ENCODE results near the gene GSE1.

The GSE1 gene

DNA sequence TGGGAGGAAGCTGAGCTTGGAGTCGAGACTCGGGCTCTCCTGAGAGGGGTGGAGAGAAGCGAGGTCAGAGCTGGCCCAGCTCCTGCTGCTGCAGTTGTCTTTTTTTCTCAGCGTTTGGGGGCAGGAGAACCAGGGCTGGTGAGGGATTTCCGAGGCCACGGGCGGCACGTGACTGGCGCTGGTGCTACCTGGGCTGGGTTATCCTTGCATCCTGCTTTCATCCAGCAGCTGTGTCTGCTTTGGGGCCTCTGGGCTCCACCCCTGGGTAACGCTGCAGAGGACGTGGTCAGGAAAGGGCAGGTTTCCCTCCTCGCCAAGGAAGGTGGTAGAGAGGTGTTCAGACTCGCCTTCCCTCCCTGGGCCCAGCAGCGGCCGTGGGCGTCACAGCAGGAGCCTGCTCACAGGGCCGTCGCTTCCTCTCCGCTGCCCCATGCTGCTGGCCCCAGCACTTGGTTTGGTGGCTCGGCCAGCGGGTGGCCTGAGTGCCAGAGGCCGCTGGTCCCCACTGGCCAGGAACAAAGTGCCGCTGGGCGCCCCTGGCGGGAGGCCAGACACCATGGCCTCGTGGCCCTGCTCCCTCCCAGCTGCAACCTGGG is 22.5 kb downstream of the GSE1 start:
- no peak for DNase-seq
- Histone ChIP-seq H3K4me3 (ENCODE audit: control insufficient read depth in 1 of 7, extremely low read depth in 1 of 7, insufficient read depth in 4 of 7, low read depth in 2 of 7, low read length in 6 of 7) (no peak overlapping the region), H3K27me3 (replicated peaks in 2 of 5; ENCODE audit: control insufficient read depth in 4 of 5, insufficient read depth in 5 of 5, low read length in 4 of 5) (no peaks in the 10 kb centered on the region), H3K36me3 (ENCODE audit: control insufficient read depth in 4 of 4, insufficient read depth in 4 of 4, low read length in 3 of 4) (peaks cover 0 to 85% (median 57%) of the 10 kb centered on the region in 4 experiments), H3K27ac (ENCODE audit: insufficient read depth in 1 of 2, low read depth in 1 of 2, low read length in 2 of 2, poor library complexity in 1 of 2, severe bottlenecking in 2 of 2) (no peak overlapping the region), H3K9me3 (ENCODE audit: control extremely low read depth in 1 of 5, control insufficient read depth in 4 of 5, insufficient read depth in 2 of 5, low read depth in 1 of 5, low read length in 4 of 5) (no peaks in the 10 kb centered on the region), H3K4me1 (ENCODE audit: control extremely low read depth in 1 of 4, control insufficient read depth in 4 of 4, insufficient read depth in 4 of 4, low read length in 3 of 4) (peaks cover 0 to 16% (median 9%) of the 10 kb centered on the region in 4 experiments)
- ChIA-PET CTCF (interaction anchor here (0.8 to 1.8 kb wide), 2 partner anchors 9 to 189 kb away, joined by 4 read pairs; no protein-coding TSS in a partner anchor), POLR2A (no interaction called here)
- WGBS (ENCODE audit: insufficient coverage) = 84% methylated on average over 24 of the region's 26 CpGs

GRCh38 chr16:85636234-85636812 is 23.2 kb downstream of the GSE1 start:
- CTCF ChIA-PET = interaction anchor here (0.7 to 1.8 kb wide), 3 partner anchors 17 to 190 kb away, joined by 3 to 5 read pairs (median 4); no protein-coding TSS in a partner anchor
- Histone ChIP-seq H3K27me3 (replicated peaks in 2 of 5; ENCODE audit: control insufficient read depth in 4 of 5, insufficient read depth in 5 of 5, low read length in 4 of 5) (no peaks in the 10 kb centered on the region), H3K4me1 (ENCODE audit: control extremely low read depth in 1 of 4, control insufficient read depth in 4 of 4, insufficient read depth in 4 of 4, low read length in 3 of 4) (peaks cover 0 to 13% (median 8%) of the 10 kb centered on the region in 4 experiments), H3K9me3 (ENCODE audit: control extremely low read depth in 1 of 5, control insufficient read depth in 4 of 5, insufficient read depth in 2 of 5, low read depth in 1 of 5, low read length in 4 of 5) (no peaks in the 10 kb centered on the region), H3K4me3 (ENCODE audit: control insufficient read depth in 1 of 7, extremely low read depth in 1 of 7, insufficient read depth in 4 of 7, low read depth in 2 of 7, low read length in 6 of 7) (no peak overlapping the region), H3K36me3 (ENCODE audit: control insufficient read depth in 4 of 4, insufficient read depth in 4 of 4, low read length in 3 of 4) (peaks cover 0 to 87% (median 59%) of the 10 kb centered on the region in 4 experiments), H3K27ac (ENCODE audit: insufficient read depth in 1 of 2, low read depth in 1 of 2, low read length in 2 of 2, poor library complexity in 1 of 2, severe bottlenecking in 2 of 2) (no peak overlapping the region)
- POLR2A ChIA-PET = no interaction called here
- no peak for DNase-seq
- 94% methylated on average over 24 of the region's 27 CpGs for WGBS (ENCODE audit: insufficient coverage)

GRCh38 chr16:85637061-85637807 is 24.1 kb downstream of the GSE1 start:
- Histone ChIP-seq H3K36me3 (ENCODE audit: control insufficient read depth in 4 of 4, insufficient read depth in 4 of 4, low read length in 3 of 4) (peaks cover 0 to 89% (median 64%) of the 10 kb centered on the region in 4 experiments), H3K27me3 (replicated peaks in 2 of 5; ENCODE audit: control insufficient read depth in 4 of 5, insufficient read depth in 5 of 5, low read length in 4 of 5) (no peaks in the 10 kb centered on the region), H3K4me1 (ENCODE audit: control extremely low read depth in 1 of 4, control insufficient read depth in 4 of 4, insufficient read depth in 4 of 4, low read length in 3 of 4) (peaks cover 0 to 9% (median 5%) of the 10 kb centered on the region in 4 experiments), H3K9me3 (ENCODE audit: control extremely low read depth in 1 of 5, control insufficient read depth in 4 of 5, insufficient read depth in 2 of 5, low read depth in 1 of 5, low read length in 4 of 5) (no peaks in the 10 kb centered on the region), H3K27ac (ENCODE audit: insufficient read depth in 1 of 2, low read depth in 1 of 2, low read length in 2 of 2, poor library complexity in 1 of 2, severe bottlenecking in 2 of 2) (no peak overlapping the region), H3K4me3 (ENCODE audit: control insufficient read depth in 1 of 7, extremely low read depth in 1 of 7, insufficient read depth in 4 of 7, low read depth in 2 of 7, low read length in 6 of 7) (no peak overlapping the region)
- 94% methylated on average over 36 of the region's 36 CpGs for WGBS (ENCODE audit: insufficient coverage)
- CTCF ChIA-PET = interaction anchor here (0.7 to 1.8 kb wide), 4 partner anchors 17 to 191 kb away, joined by 3 to 5 read pairs (median 4); no protein-coding TSS in a partner anchor
- POLR2A ChIA-PET = no interaction called here
- no peak for DNase-seq

GRCh38 chr16:85637808-85638647 is 24.9 kb downstream of the GSE1 start:
- Histone ChIP-seq H3K27ac (ENCODE audit: insufficient read depth in 1 of 2, low read depth in 1 of 2, low read length in 2 of 2, poor library complexity in 1 of 2, severe bottlenecking in 2 of 2) (no peak overlapping the region), H3K36me3 (ENCODE audit: control insufficient read depth in 4 of 4, insufficient read depth in 4 of 4, low read length in 3 of 4) (peaks cover 0 to 96% (median 68%) of the 10 kb centered on the region in 4 experiments), H3K4me3 (ENCODE audit: control insufficient read depth in 1 of 7, extremely low read depth in 1 of 7, insufficient read depth in 4 of 7, low read depth in 2 of 7, low read length in 6 of 7) (no peak overlapping the region), H3K27me3 (replicated peaks in 2 of 5; ENCODE audit: control insufficient read depth in 4 of 5, insufficient read depth in 5 of 5, low read length in 4 of 5) (no peaks in the 10 kb centered on the region), H3K9me3 (ENCODE audit: control extremely low read depth in 1 of 5, control insufficient read depth in 4 of 5, insufficient read depth in 2 of 5, low read depth in 1 of 5, low read length in 4 of 5) (no peaks in the 10 kb centered on the region), H3K4me1 (ENCODE audit: control extremely low read depth in 1 of 4, control insufficient read depth in 4 of 4, insufficient read depth in 4 of 4, low read length in 3 of 4) (peaks cover 0 to 9% (median 4%) of the 10 kb centered on the region in 4 experiments)
- CTCF ChIA-PET = interaction anchor here (1.5 kb wide), 1 partner anchor 22 kb away, joined by 3 read pairs; no protein-coding TSS in a partner anchor
- WGBS (ENCODE audit: insufficient coverage) = 95% methylated on average over 32 of the region's 37 CpGs
- no peak for DNase-seq
- POLR2A ChIA-PET = no interaction called here

DNA sequence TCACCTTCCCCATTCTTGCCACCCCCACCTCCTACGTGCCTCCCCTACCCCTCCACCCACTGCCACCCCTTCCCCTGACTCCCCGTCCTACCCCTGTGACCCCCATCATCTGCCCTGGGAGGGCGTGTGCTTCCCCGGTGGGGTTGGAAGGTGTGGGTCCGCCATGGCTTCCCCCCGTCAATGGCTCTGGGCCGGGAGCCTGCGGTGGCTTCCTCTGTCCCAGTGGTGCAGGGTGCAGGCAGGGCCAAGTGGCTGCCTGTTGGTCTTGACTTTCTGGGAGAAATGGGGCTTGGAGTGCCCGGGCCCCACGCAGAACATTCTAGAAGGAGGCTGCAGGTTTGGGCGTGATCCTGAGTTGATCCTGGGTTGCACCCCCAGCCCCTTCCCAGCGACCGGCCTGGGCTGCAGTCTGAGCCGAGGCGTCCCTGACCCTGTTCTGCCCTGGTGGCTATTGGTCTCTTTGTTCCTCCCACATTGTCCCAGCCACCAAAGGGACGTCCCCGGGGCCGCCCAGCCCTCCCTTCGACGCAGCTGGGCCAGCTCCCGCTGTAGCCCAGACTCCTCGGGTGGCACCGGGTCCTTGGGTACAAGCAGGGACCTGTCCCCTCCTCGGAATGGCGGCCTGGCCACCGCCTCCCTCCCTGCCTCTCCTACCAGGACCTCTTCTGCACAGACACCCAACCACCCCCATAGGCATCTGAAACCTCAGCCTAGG is 25.7 kb downstream of the GSE1 start:
- Histone ChIP-seq H3K4me1 (ENCODE audit: control extremely low read depth in 1 of 4, control insufficient read depth in 4 of 4, insufficient read depth in 4 of 4, low read length in 3 of 4) (peaks cover 0 to 9% (median 4%) of the 10 kb centered on the region in 4 experiments), H3K27ac (ENCODE audit: insufficient read depth in 1 of 2, low read depth in 1 of 2, low read length in 2 of 2, poor library complexity in 1 of 2, severe bottlenecking in 2 of 2) (no peak overlapping the region), H3K27me3 (replicated peaks in 2 of 5; ENCODE audit: control insufficient read depth in 4 of 5, insufficient read depth in 5 of 5, low read length in 4 of 5) (no peaks in the 10 kb centered on the region), H3K9me3 (ENCODE audit: control extremely low read depth in 1 of 5, control insufficient read depth in 4 of 5, insufficient read depth in 2 of 5, low read depth in 1 of 5, low read length in 4 of 5) (no peaks in the 10 kb centered on the region), H3K36me3 (ENCODE audit: control insufficient read depth in 4 of 4, insufficient read depth in 4 of 4, low read length in 3 of 4) (peaks cover 0 to 95% (median 66%) of the 10 kb centered on the region in 4 experiments), H3K4me3 (ENCODE audit: control insufficient read depth in 1 of 7, extremely low read depth in 1 of 7, insufficient read depth in 4 of 7, low read depth in 2 of 7, low read length in 6 of 7) (no peak overlapping the region)
- no peak for DNase-seq
- WGBS (ENCODE audit: insufficient coverage) = 95% methylated on average over 23 of the region's 26 CpGs
- POLR2A ChIA-PET = no interaction called here
- CTCF ChIA-PET = interaction anchor here (1.5 kb wide), 1 partner anchor 23 kb away, joined by 3 read pairs; no protein-coding TSS in a partner anchor

- Histone ChIP-seq H3K4me1 (ENCODE audit: control extremely low read depth in 1 of 4, control insufficient read depth in 4 of 4, insufficient read depth in 4 of 4, low read length in 3 of 4) (peaks cover 0 to 9% (median 4%) of the 10 kb centered on the region in 4 experiments), H3K36me3 (ENCODE audit: control insufficient read depth in 4 of 4, insufficient read depth in 4 of 4, low read length in 3 of 4) (peaks cover 0 to 91% (median 65%) of the 10 kb centered on the region in 4 experiments), H3K4me3 (ENCODE audit: control insufficient read depth in 1 of 7, extremely low read depth in 1 of 7, insufficient read depth in 4 of 7, low read depth in 2 of 7, low read length in 6 of 7) (no peak overlapping the region), H3K27me3 (replicated peaks in 2 of 5; ENCODE audit: control insufficient read depth in 4 of 5, insufficient read depth in 5 of 5, low read length in 4 of 5) (no peaks in the 10 kb centered on the region), H3K27ac (ENCODE audit: insufficient read depth in 1 of 2, low read depth in 1 of 2, low read length in 2 of 2, poor library complexity in 1 of 2, severe bottlenecking in 2 of 2) (no peak overlapping the region), H3K9me3 (ENCODE audit: control extremely low read depth in 1 of 5, control insufficient read depth in 4 of 5, insufficient read depth in 2 of 5, low read depth in 1 of 5, low read length in 4 of 5) (no peaks in the 10 kb centered on the region)
- no peak for DNase-seq
- ChIA-PET POLR2A (no interaction called here), CTCF (interaction anchor here (1.1 kb wide), 1 partner anchor 364 kb away, joined by 3 read pairs; no protein-coding TSS in a partner anchor)
- WGBS (ENCODE audit: insufficient coverage) = 96% methylated on average over 34 of the region's 35 CpGs
Observed at GRCh38 chr16:85639529-85640253, 26.6 kb downstream of the GSE1 start.

Data from common myeloid progenitor, CD34-positive (primary cell).